HG03108 (cell line): ENCODE results near the gene PRKCQ.
"Not testable (repeated sequence)": the region's sequence is repeated elsewhere in the genome, so short reads cannot be mapped to it uniquely, and the experiment has no call there.

Source experiments
- ATAC-seq: cut with Tn5 transposase; IDR thresholded peaks from one replicate; pipeline ENCODE4 v1.9.1; 2021; ENCODE audit warnings: moderate library complexity; ENCODE audit not compliant: unreplicated experiment

Gene PRKCQ

DNA sequence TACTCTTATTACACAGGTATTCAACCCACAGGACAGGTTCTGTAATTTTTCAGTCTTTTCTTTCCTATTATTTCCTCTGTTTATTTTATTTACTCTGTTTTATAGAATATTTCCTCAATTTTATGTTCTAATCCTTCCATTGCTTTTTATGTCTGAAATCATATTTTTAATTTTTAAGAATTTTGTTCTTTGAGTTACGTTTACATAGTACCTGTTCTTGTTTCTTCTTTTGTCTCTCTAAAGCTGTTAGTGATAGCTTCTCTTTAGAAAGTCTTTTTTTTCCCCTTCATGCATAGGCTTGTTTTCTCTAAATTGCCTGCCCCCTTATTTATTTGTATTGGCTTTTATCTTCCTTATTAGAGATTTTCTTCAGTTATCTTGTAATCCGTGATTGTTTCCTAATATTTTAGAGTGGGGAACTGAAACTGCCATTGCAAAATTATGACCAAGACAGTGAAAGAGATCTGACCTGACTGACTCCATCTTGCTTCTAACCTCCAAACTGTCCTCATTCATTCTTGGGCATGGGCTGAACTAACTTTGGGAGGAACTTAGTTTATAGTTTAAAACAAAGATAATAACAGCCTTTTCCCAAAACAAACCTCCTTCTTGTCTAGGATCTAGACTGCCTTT lies 189.7 kb downstream of the PRKCQ start:
- no peak for ATAC-seq

DNA sequence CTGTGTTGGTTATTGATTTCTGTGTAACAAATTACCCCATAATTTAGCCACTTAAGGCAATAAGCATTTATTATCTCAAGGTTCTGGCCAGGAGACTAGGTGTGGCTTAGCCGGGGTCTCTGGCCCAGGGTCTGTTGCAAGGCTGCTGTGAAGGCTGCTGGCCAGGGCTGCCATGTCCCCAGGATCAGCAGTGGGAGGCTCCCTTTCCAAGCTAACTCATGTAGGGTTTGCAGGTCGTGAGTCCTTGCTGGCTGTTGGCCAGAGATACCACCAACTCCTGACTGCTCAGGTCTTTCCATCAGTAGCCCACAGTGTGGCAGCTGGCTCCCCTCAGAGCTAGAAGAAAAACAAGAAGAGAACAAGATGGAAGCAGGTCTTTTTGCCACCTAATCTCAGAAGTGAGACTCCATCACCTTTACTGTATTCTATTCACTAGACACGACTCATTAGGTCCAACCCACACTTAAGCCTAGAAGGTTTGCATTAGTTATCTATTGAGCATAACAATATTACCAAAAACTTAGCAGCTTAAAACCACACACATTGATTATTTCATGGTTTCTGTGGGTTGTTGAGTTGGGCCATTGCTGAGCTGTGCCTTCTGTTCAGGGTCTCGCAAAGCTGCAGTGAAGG lies 191.7 kb downstream of the PRKCQ start:
- no peak for ATAC-seq

DNA sequence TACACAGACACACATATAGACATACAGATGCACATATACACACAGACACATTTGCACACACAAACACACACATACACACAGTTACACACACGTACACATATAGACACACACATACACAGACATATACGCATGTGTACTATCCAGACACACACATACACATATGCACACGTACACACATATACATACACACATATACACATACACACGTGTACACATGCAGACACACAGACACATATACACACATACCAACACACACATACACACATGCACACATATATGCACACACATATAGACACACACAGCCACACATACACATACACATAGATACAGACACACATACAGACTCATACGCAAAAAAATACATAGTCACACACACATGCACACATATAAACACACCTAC lies 193.1 kb downstream of the PRKCQ start:
- ATAC-seq, result no peak

DNA sequence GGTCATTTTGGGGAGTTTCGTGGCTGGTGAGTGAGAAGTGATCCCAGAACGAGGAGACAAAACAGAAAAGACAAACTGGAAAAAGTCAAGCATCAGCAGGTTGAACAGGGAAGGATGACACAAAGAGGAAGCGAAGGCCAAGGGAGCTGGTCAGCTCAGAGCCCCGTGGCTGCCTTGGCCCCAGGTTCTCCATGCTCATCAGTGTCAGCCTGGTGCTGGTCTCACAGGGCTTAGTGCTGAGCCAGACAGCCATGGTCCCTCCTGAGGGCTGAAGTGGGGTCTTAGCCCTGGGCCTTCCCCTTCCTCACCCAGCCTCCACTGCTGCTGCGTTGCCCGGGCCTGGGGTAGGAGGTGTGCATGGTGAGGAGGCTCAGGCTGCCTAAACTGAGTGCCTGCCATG lies 193.7 kb downstream of the PRKCQ start:
- ATAC-seq, result no peak

DNA sequence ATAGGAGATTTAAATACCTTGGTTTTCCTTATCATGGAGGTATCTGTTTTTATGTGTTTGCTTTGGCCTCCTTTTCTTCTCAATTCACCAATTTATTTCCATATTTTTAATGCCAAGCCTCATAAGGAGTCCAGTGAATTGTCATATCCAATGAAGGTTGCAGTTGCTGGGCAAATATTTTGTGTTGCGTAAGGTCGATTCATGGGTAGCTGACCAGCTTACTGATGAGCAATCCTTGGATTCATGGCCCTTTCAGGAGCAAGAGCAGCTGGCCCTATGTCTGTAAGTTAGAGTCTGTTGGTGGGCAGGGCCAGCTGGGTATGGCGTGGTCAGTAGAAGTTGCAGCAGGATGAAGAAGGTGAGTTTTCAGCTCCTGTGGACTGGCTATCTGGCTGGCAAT lies 194.4 kb downstream of the PRKCQ start:
- ATAC-seq, result no peak

DNA sequence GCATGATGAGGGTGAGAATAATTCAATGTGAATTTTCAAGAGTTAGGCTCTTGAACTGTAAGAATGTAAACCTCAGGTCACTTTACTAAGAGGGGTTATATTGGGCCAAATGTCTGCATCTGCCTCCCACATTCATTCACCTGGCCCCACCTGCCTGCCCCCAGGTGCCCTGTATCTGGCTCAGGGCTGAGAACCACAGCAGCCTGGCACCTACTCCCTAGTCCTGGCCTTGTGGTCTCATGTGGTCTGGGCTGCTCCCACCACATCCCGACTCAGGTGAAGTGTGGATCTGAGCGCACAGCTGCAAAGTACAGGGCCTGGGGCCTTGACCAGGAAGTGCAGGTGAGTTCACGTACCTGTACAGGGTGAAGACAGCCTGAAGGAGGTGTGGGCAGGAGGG lies 195.2 kb downstream of the PRKCQ start:
- no peak for ATAC-seq

DNA sequence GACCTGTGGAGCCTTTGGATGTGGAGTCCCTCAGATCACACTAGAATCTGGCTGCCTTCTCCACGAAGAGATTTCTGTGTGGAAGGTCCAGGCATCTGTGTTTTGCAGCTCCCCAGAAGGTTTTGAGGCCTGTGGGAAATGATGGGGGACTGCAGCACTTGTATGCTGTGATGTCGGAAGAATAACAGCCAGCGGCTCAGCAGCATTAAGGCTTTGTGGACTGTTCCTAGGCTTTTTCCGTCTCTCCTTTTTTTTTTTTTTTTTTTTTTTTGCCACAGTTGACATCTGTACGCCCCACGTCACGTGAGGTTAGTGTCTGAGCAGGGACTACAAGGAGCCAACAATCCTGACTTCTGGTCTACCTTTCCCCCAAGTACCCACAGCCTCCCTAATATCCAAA lies 196.0 kb downstream of the PRKCQ start:
- no peak for ATAC-seq

DNA sequence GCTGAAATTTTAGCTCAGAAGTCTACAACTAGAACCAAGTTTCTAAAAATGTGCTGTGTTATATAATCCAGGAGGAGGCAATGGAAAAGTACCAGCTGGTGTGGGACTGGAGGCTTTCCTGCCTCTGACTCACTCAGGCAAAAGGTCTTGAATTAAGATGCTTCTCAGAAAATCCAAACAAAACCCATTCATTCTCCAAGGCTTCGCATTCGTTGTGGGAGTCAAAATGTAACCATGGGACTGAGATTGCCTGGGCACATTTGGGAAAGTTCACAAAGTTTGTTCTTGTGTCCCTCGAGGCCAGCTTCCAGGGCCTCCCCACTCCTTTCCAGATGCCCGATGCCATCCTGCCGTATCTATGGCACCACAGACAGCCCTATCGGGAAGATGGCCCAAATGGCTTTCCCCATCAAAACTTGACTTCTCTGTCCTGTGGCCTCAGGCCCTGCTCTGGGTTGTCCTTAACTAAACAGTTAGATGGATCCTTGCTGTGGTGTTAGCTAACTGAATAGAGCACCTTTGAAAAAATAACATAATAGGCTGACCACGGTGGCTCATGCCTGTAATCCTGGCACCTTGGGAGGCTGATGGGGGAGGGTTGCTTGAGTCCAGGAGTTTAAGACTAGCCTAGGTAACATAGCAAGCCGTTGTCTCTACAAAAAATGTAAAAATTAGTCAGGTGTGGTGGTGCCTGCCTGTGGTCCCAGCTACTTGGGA lies 196.8 kb downstream of the PRKCQ start:
- ATAC-seq, result no peak

DNA sequence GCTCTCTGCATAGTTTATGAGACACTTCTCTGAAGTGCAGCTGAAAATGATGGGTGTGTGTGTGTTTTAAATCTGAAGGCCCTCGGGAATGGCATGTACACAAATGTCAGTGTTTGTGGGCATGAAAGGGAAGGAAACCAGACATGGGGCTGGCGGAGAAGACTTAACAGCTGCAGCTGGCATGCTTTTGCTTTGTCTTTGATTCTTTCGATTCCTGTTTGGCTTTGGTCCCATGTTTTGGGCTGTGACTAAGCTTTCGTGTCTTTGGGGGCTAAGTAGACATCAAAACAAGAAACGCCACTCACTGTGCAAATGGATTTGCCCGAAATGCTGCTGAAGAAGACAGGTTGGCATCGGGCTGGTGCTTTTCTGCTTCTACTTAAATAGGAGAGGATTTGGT lies 198.0 kb downstream of the PRKCQ start:
- peak; percentile 84 for ATAC-seq

DNA sequence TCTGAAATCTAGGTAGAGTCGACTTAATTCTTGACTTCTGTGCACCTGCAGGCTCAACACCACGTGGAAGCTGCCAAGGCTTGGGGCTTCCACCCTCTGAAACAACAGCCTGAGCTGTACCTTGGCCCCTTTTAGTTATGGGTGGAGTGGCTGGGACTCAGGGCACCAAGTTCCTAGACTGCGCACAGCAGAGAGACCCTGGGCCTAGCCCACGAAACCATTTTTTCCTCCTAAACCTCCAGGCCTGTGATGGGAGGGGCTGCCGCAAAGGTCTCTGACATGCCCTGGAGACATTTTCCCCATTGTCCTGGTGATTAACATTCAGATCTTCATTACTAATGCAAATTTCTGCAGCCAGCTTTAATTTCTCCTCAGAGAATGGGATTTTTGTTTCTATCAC lies 199.6 kb downstream of the PRKCQ start:
- ATAC-seq, result not testable (repeated sequence)

DNA sequence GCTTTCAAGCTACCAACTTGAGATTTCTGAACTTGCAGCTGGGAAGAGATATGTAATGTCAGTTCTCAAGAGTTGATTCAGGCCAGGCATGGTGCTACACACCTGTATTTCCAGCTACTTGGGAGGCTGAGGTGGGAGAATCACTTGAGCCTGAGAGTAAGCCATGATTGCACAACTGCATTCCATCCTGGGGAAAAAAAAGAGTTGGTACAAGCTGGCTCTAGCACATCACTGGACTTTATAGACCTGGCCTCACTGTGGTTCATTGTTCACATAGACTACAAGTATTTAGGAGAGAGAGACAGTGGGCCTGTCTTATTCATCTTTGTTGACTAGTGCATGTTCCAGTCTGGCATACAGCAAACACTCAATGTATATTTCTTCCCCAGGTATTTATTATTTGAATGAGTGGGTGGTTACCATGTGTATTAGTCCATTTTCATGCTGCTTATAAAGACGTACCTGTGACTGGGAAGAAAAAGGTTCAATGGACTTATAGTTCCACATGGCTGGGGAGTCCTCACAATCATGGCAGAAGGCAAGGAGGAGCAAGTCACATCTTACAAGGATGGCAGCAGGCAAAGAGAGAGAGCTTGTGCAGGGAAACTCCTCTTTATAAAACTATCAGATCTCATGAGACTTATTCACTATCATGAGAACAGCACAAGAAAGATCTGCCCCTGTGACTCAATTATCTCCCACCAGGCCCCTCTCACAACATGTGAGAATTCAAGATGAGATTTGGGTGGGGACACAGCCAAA lies 200.9 kb downstream of the PRKCQ start:
- no peak for ATAC-seq
